ENCODE results near the gene CTNNBIP1. TPM values are rescaled to one million over a fixed set of nuclear protein-coding genes. Genes with fewer than 3 reads are reported as not detected.

The CTNNBIP1 gene
- total and polyA plus RNA-seq, 8 donors: 9.4 to 27.3 (median 19.1) TPM

- no peak overlapping the region for H3K4me3 ChIP-seq
- ATAC-seq: no peak
- H3K4me1 ChIP-seq: no peaks in the 10 kb centered on the region
- H3K27ac ChIP-seq: no peak overlapping the region
- intact Hi-C loops (cut with DNase I): no loop called here
- whole genome bisulfite sequencing, 2 donors: 86 to 92% methylated on average over 11 of the region's 11 CpGs
- H3K36me3 ChIP-seq: no peaks in the 10 kb centered on the region
- TF ChIP-seq CTCF (IDR thresholded peaks at IDR 0.05): no peak
- FAIRE-seq: no peak
- H3K27me3 ChIP-seq: no peaks in the 10 kb centered on the region
- no peaks in the 10 kb centered on the region for H3K9me3 ChIP-seq
- DNase-seq: no peak
Observed at GRCh38 chr1:9883585-9884449, 26.3 kb downstream of the CTNNBIP1 start.

GRCh38 chr1:9882945-9883303 is 27.1 kb downstream of the CTNNBIP1 start:
- no peak for TF ChIP-seq CTCF (IDR thresholded peaks at IDR 0.05)
- no peak overlapping the region for H3K27ac ChIP-seq

GRCh38 chr1:9882296-9882944 is 27.6 kb downstream of the CTNNBIP1 start:
- no peaks in the 10 kb centered on the region for H3K4me1 ChIP-seq
- H3K9me3 ChIP-seq: no peaks in the 10 kb centered on the region
- H3K36me3 ChIP-seq: no peaks in the 10 kb centered on the region
- no peak overlapping the region for H3K4me3 ChIP-seq
- ATAC-seq (no peak), DNase-seq (no peak), FAIRE-seq (no peak)
- no peak overlapping the region for H3K27ac ChIP-seq
- intact Hi-C loops (cut with DNase I): no loop called here
- 91 to 93% methylated on average over 12 of the region's 12 CpGs for WGBS, 2 donors
- H3K27me3 ChIP-seq: no peaks in the 10 kb centered on the region
- TF ChIP-seq CTCF (IDR thresholded peaks at IDR 0.05): no peak

More at GRCh38 chr1:9882945-9883303, 27.1 kb downstream of the CTNNBIP1 start:
- 94 to 98% methylated on average over 12 of the region's 12 CpGs for WGBS, 2 donors
- intact Hi-C loops (cut with DNase I): no loop called here
- no peak overlapping the region for H3K4me3 ChIP-seq
- no peaks in the 10 kb centered on the region for H3K36me3 ChIP-seq
- H3K27me3 ChIP-seq: no peaks in the 10 kb centered on the region
- ATAC-seq (no peak), FAIRE-seq (no peak), DNase-seq (no peak)
- no peaks in the 10 kb centered on the region for H3K9me3 ChIP-seq
- no peaks in the 10 kb centered on the region for H3K4me1 ChIP-seq

- Histone ChIP-seq H3K27ac (no peak overlapping the region), H3K36me3 (no peaks in the 10 kb centered on the region), H3K4me1 (no peaks in the 10 kb centered on the region), H3K27me3 (no peaks in the 10 kb centered on the region), H3K4me3 (no peak overlapping the region), H3K9me3 (no peaks in the 10 kb centered on the region)
- no peak for ATAC-seq
- intact Hi-C loops (cut with DNase I): no loop called here
- TF ChIP-seq CTCF (IDR thresholded peaks at IDR 0.05): no peak
- no peak for FAIRE-seq
- 84 to 88% methylated on average over 2 of the region's 2 CpGs for WGBS, 2 donors
- no peak for DNase-seq
Observed at GRCh38 chr1:9881838-9882249, 28.2 kb downstream of the CTNNBIP1 start.

GRCh38 chr1:9878404-9878803 is 31.7 kb downstream of the CTNNBIP1 start:
- no peak for TF ChIP-seq CTCF (IDR thresholded peaks at IDR 0.05)
- DNase-seq: peak in 1 of 6 donors; percentile 29
- FAIRE-seq: no peak
- H3K9me3 ChIP-seq: no peaks in the 10 kb centered on the region
- no peaks in the 10 kb centered on the region for H3K36me3 ChIP-seq
- no peak overlapping the region for H3K4me3 ChIP-seq
- 87 to 89% methylated on average over 9 of the region's 9 CpGs for WGBS, 2 donors
- no peak for ATAC-seq
- no peaks in the 10 kb centered on the region for H3K27me3 ChIP-seq
- no peak overlapping the region for H3K27ac ChIP-seq
- intact Hi-C loops (cut with DNase I): no loop called here
- no peaks in the 10 kb centered on the region for H3K4me1 ChIP-seq
